EH (cell line): Measurements from ENCODE around the gene HUWE1.

Source experiments
- DNase-seq: peaks from one replicate; pipeline ENCODE4 v3.0.0-alpha.2; 2015; ENCODE audit warnings: low read depth

Gene HUWE1

GRCh38 chrX:53688300-53688699 lies 1.8 kb upstream of the HUWE1 start:
- DNase-seq = no peak

DNA sequence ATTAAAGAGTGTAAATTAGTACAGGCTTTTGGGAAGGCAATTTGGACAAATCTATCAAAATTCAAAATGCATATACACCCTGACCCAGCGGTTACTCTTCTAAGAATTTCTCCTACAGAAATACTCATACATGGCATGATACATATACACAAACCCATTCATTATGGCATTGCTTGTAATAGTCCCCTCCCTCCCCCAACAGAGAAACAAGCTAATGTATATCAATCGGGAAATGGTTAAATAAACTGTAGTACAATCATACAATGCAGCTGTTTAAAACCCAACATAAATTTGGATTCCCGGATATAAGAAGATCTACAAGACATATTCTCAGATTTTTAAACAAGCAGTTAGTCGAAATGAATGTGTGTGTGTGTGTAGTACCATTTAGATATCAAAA lies 808 bp downstream of the HUWE1 start:
- peak; percentile 3 for DNase-seq

GRCh38 chrX:53684415-53685192 lies 1.9 kb downstream of the HUWE1 start:
- DNase-seq = no peak

DNA sequence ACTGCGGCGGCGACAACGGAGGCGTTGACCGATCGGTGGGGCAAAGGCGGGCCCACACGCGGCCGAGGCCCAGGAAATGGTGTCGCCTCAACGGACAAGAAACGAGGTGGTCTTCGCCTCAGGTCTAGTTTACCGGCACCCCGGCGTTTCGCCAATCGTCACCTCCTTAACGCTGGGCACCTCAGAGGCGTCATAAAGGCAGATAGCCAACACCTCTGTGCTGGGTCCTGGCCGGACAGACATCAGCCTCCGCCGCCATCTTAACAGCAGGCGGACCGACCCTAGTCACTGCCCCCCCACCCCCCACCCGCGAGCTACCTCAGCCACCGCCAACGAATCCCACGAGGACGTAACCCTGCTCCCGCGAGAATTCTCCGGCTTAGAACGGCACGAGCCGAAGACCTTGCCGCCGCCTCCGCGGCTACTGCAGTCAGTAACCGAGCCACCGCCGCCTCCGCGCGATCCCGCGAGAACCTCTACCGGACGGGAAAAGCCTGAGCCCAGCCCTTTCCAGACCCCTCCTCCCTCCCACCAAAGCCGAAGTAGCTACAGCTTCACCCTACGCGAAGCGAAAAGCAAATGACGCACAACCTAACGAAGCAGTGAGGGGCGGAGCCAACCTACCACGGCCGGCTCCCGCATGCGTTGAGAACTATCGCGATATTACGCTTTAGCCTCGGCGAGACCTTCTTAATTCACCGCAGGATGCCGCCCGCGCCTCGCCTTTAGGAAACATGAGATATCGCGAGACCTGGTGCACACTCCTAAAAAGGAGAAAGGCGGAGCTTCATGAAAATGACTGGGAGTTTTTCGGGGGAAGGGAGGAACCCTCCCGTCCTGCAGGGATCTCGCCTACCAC lies 2.7 kb downstream of the HUWE1 start:
- peak; percentile 98 for DNase-seq

- DNase-seq = peak; percentile 73
Measured at GRCh38 chrX:53682885-53683555, 3.5 kb downstream of the HUWE1 start.

- peak; percentile 11 for DNase-seq
Measured at GRCh38 chrX:53681661-53682060, 4.9 kb downstream of the HUWE1 start.

DNA sequence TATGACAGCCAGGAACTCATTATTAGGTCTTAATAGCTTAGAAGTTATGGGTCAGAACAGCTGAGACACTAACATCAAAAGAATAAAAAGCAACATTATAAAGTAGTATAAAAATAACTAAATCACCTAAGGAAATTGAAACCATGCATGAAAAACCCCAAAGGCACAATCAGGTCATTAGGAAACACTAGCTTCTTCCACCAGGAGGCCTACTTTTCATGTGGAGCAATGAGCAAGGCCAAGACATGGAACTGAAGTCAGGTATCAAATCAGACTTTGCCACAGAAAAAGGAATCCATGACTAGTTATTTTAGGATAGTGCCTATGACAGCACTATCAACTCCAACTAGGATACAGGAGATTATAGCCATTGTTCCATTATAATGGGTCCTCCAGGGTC lies 7.9 kb downstream of the HUWE1 start:
- DNase-seq = peak; percentile 6

DNA sequence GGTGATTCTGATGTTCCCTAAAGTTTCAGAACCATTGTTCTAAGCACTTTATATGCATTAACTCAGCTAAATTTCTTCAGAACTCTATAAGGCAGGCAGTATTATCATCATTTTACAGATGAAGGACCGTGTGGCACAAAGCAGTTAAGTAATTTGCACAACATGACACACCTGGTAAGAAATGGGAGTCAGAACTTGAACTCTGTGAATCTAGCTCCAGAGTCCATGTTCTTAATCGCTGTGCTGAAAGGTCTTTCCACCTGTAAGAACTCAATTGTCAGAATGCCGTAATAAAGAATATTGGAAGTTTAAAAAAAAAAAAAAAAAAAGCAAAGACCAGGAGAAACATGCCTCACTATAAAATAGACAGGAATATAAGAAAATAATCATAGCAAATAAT lies 9.2 kb downstream of the HUWE1 start:
- no peak for DNase-seq

DNA sequence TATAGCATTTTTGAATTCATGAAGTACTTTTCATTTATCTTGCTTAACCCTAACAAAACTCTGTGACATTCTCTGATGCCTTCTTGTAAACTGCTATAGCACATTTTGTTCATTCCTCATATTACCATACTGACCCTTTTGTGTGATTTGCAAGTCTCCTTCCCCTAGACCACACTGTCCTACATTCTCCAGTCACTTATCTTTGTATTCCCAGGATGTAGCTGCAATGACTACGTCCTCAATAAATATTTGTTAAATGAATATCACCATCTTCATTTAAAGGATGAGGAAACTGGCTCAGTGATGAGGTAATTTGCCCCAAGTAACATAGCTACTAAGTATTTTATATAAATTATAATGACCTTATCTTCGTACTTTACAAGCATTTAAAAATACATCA lies 11.9 kb downstream of the HUWE1 start:
- peak; percentile 61 for DNase-seq

DNA sequence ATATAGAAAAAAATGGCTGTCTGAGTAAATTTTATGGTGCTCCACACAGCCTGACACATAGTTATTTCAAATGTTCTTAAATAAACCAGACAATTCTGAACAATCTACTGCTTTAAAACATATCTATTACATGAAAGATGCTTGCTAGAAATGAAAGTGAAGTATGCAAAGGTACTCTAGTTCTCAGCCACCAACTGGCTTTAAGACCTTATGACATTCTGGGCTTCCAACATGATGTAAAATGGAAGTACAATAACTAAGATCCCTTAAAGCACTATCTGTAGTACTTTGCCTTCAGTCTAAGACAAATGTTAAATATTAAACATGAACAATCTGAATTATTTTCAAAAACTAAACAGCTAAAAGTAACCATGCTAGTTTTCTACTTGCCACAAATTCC lies 17.3 kb downstream of the HUWE1 start:
- DNase-seq = no peak

DNA sequence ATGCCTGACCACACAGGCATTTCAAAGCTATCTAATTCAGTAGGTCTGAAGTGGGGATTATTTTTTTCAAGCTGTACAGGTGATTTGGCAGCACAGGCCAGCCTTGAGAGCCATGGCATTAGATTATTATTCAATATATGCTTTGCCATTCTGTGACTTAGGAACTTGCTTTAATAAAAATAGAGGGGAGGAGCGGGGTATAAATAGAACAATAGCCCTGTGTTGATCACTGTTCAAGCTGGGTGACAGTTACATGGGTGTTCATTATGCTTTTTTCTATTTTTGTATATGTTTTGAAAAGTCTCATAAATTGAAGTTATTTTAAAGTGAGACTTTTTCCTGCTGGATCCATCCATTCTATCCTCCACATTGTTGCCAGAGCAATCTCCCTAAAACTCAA lies 20.3 kb downstream of the HUWE1 start:
- DNase-seq = no peak

- DNase-seq = no peak
Measured at GRCh38 chrX:53660004-53660403, 26.5 kb downstream of the HUWE1 start.

GRCh38 chrX:53659039-53659438 lies 27.5 kb downstream of the HUWE1 start:
- no peak for DNase-seq

- DNase-seq = no peak
Measured at GRCh38 chrX:53656845-53657244, 29.7 kb downstream of the HUWE1 start.

DNA sequence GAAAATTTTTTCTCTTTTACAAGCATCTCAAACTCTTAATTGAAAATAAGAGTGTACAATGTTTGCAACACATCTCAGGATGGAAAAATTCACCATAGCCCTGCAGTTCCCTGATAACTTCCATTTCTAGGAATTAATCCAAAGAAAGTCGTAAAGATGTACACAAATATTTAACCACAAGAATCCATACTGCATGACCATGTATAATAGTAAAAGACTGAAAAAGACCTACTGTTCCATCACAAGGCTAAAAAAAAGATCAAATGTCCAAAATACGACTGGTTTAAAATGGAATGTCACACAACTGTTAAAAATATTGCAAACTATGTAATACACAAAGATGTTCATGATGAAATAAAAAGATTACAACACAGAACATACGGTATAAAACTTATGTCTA lies 32.1 kb downstream of the HUWE1 start:
- DNase-seq = peak; percentile 48

DNA sequence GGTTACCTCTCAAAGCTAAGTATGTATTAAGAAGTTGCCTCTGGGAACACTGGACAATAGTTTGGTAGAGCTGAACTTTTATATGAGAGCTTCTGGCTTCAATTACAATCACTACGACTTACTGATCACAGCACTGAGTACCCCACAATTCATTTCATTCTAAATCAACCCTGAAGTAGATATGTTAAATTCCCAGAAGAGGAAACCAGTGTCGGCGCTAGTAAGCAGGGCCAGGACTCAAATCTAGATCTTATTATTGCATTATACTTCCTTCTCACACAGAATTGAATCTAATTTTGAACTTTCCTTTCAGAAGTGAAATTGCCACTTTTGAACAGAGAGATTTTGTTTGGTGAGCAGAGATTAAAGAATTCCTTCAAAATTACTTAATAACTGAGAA lies 41.8 kb downstream of the HUWE1 start:
- no peak for DNase-seq

- DNase-seq = no peak
Measured at GRCh38 chrX:53642337-53642736, 44.2 kb downstream of the HUWE1 start.

- no peak for DNase-seq
Measured at GRCh38 chrX:53639257-53639656, 47.3 kb downstream of the HUWE1 start.

DNA sequence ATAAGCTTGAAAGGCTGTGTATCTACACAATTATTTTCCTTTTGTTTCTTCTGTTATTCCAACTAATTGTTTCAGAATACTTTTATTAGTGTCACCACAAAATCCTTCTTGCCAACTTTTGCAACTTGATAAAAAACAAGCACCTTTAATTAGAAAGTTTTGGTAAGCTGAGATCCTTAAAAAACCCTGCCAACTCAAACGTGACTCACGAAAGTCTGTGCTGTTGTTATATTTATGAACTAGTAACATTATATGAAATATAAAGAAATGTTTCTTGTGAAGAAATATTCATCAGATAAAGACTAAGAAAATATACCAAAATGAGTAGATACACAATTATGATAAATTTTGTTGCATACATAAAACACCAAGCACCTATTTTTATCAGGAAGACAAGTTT lies 49.0 kb downstream of the HUWE1 start:
- DNase-seq = no peak

- DNase-seq = peak; percentile 55
Measured at GRCh38 chrX:53631156-53631555, 55.4 kb downstream of the HUWE1 start.

- no peak for DNase-seq
Measured at GRCh38 chrX:53630261-53630660, 56.3 kb downstream of the HUWE1 start.

DNA sequence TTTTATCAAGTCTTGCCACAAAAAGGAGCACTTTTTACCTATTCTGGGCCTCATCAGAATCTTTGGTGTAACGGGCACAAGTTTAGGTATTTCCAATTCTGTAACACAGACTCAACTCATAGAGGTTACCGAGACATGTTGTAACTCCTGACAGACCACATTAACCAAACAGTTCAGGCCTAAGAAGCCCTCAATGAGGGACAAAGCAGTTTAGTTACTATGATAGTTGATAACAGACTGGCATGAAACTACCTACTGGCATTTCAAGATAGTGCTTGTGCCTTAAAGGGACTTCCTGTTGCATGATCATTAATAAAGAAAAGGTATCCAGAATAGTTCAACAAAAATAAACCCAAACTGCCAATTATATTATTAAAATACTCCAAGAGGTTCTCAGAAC lies 64.1 kb downstream of the HUWE1 start:
- no peak for DNase-seq
